Jurkat, Clone E6-1 (cell line): ENCODE measurements around the gene CACNA1G.

Source experiments
- DNase-seq: peaks from one replicate; pipeline ENCODE4 v3.0.0-alpha.2; 2011; ENCODE audit warnings: low read depth, low spot score
- H3K4me3 ChIP-seq: 2 replicates; pipeline ENCODE4 v1.5.1; 2011; ENCODE audit warnings: mild to moderate bottlenecking, low read length, control low read depth, moderate library complexity

The CACNA1G gene

GRCh38 chr17:50582741-50583140 is 22.2 kb downstream of the CACNA1G start:
- DNase-seq, result no peak
- H3K4me3 ChIP-seq, result no peak overlapping the region

- DNase-seq, result no peak
These were observed 23.1 kb downstream of the CACNA1G start for GRCh38 chr17:50583641-50584040.

GRCh38 chr17:50584116-50584515 is 23.6 kb downstream of the CACNA1G start:
- no peak for DNase-seq
- H3K4me3 ChIP-seq, result no peak overlapping the region

More at GRCh38 chr17:50583641-50584040, 23.1 kb downstream of the CACNA1G start:
- H3K4me3 ChIP-seq, result no peak overlapping the region

GRCh38 chr17:50584749-50585148 is 24.2 kb downstream of the CACNA1G start:
- DNase-seq, result no peak
- no peak overlapping the region for H3K4me3 ChIP-seq

GRCh38 chr17:50585346-50585745 is 24.8 kb downstream of the CACNA1G start:
- H3K4me3 ChIP-seq, result no peak overlapping the region
- DNase-seq, result no peak

- DNase-seq, result no peak
- no peak overlapping the region for H3K4me3 ChIP-seq
These were observed 25.4 kb downstream of the CACNA1G start for GRCh38 chr17:50585891-50586290.

GRCh38 chr17:50586421-50587247 is 26.1 kb downstream of the CACNA1G start:
- no peak for DNase-seq
- H3K4me3 ChIP-seq, result no peak overlapping the region

GRCh38 chr17:50587571-50587970 is 27.1 kb downstream of the CACNA1G start:
- DNase-seq, result no peak

GRCh38 chr17:50588391-50589049 is 28.0 kb downstream of the CACNA1G start:
- no peak overlapping the region for H3K4me3 ChIP-seq

More at GRCh38 chr17:50587571-50587970, 27.1 kb downstream of the CACNA1G start:
- no peak overlapping the region for H3K4me3 ChIP-seq

GRCh38 chr17:50589095-50589705 is 28.7 kb downstream of the CACNA1G start:
- H3K4me3 ChIP-seq, result no peak overlapping the region
- no peak for DNase-seq

More at GRCh38 chr17:50588391-50589049, 28.0 kb downstream of the CACNA1G start:
- no peak for DNase-seq

GRCh38 chr17:50590946-50591737 is 30.6 kb downstream of the CACNA1G start:
- no peak overlapping the region for H3K4me3 ChIP-seq
- no peak for DNase-seq

GRCh38 chr17:50593321-50593720 is 32.8 kb downstream of the CACNA1G start:
- DNase-seq, result no peak
- no peak overlapping the region for H3K4me3 ChIP-seq

- H3K4me3 ChIP-seq, result no peak overlapping the region
- no peak for DNase-seq
These were observed 33.8 kb downstream of the CACNA1G start for GRCh38 chr17:50594128-50594823.

GRCh38 chr17:50594892-50595291 is 34.4 kb downstream of the CACNA1G start:
- no peak for DNase-seq
- no peak overlapping the region for H3K4me3 ChIP-seq

- H3K4me3 ChIP-seq, result no peak overlapping the region
- DNase-seq, result no peak
These were observed 35.9 kb downstream of the CACNA1G start for GRCh38 chr17:50596191-50597037.

GRCh38 chr17:50598487-50598886 is 38.0 kb downstream of the CACNA1G start:
- H3K4me3 ChIP-seq, result no peak overlapping the region

GRCh38 chr17:50599606-50600005 is 39.1 kb downstream of the CACNA1G start:
- no peak for DNase-seq
- no peak overlapping the region for H3K4me3 ChIP-seq

More at GRCh38 chr17:50598487-50598886, 38.0 kb downstream of the CACNA1G start:
- no peak for DNase-seq
